GM12873 (cell line): ENCODE measurements around the gene MT1HL1.

ENCODE experiments used
- CTCF ChIP-seq: IDR thresholded peaks from 2 replicates; pipeline ENCODE4 v1.5.1; 2012; ENCODE audit warnings: low read depth, mild to moderate bottlenecking, moderate library complexity, low read length, control low read depth; ENCODE audit not compliant: insufficient read depth; ENCODE audit errors: missing control alignments

The MT1HL1 gene

GRCh38 chr1:236992449-236992848, 11.8 kb downstream of the MT1HL1 start:
- no peak for TF ChIP-seq CTCF

DNA sequence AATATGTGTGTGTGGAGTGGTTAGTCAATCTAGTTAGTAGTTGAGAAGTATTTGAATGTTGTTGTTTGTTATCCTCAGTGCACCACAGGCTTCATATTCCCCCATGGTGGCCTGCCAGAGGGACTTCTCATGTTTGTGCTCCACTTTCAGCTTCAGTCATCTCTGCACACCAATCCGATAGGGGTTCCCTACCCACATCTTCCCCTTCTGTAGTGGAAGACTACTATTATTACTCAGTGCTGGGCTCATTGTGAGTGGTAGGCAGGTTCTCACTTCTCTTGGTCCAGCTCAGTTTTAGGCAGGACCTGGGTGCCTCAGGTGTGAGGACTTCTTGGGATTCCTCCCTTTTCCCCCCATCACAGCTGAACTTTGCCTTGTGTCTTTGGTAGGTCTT, 14.2 kb downstream of the MT1HL1 start:
- TF ChIP-seq CTCF, result no peak

DNA sequence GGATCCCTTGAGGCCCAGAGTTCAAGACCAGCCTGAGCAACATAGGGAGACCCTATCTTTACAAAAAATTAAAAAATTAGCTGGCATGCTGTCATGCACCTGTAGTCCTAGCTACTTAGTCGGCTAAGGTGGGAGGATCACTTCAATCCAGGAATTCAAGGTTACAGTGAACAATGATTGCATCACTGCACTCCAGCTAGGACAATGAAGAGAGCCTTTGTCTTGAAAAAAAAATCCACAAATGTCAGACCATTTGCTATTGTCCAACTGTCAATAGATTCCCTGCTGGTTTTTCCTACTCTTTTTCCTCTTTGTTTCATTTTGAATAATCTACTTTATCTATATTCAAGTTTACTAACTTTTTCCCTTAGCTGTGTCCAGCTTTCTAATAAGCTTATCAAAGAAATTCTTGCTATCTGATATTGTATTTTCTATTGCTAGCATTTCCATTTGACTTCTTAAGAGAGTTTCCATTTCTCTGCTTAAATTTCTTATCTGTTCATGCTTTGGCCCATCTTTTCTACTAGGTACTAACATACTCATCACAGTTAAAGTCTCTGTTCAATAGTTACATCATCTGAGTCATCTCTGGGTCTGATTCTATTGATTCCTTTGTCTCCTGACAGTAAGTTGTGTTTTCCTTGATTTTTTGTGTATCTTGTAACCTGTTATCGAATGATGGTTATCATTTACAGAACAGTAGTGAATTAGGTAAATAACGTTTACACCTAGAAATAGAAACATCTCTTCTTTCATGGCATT, 14.8 kb downstream of the MT1HL1 start:
- no peak for TF ChIP-seq CTCF

- no peak for TF ChIP-seq CTCF
Measured at GRCh38 chr1:236983818-236984217, 20.4 kb downstream of the MT1HL1 start.

- TF ChIP-seq CTCF, result no peak
Measured at GRCh38 chr1:236982380-236982779, 21.9 kb downstream of the MT1HL1 start.

DNA sequence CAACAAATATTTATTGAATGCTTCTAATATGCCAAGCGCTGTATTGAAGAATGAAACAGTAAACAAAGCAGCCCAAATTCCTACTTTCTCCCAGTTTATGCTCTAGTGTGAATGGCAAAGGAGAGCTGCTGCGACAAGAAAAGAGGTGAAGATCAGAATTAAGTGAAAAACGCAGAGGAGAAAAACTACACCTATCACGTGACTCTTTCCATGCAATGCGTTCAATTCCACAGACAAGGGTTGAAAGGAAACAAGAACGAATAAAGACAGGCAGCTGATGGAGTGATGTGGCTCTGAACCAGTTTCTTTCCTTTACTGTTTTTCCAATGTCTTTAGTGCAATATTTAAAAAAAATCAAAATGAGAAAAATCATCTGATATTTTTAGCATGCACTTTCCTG, 23.6 kb downstream of the MT1HL1 start:
- no peak for TF ChIP-seq CTCF

DNA sequence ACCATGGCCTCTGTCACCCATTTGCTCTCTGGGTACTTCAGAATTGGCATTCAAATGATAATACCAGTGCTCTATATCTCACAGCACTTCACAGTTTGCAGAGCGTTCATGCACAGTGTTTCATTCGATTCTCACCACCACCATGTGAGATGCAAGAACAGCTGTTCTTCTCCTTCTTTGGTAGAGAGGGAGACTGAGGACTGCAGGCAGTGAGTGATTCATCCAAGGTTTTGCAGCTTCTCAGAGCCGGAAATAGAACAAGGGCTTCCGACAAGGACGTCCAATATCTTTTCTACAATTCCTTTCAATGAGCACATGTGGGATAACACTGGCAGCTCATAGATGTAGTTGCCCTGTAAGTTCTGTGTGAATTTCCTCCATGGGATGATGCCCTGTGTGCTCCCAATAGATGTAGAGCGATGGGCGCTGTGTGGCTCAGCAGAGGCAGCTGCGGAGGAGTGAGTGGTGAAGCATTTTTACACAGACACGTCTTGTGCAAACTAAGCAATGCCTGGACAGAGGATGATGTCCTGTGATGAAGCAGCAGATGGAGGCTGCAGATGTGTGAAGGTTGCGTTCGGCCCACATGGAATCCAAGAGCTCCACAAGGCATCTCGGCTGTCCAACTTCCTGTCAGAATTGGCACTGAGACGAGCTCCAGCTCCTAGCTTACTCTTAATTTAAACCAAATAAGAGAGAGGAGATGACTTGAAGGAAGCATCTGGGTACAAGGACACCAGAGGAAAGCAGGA, 24.9 kb downstream of the MT1HL1 start:
- no peak for TF ChIP-seq CTCF
